GM19240 (cell line): ENCODE data around the gene CD6.

Source experiments
- DNase-seq: peaks from one replicate; pipeline ENCODE4 v3.0.0; 2011; ENCODE audit warnings: low spot score; ENCODE audit not compliant: insufficient read length

Gene CD6

DNA sequence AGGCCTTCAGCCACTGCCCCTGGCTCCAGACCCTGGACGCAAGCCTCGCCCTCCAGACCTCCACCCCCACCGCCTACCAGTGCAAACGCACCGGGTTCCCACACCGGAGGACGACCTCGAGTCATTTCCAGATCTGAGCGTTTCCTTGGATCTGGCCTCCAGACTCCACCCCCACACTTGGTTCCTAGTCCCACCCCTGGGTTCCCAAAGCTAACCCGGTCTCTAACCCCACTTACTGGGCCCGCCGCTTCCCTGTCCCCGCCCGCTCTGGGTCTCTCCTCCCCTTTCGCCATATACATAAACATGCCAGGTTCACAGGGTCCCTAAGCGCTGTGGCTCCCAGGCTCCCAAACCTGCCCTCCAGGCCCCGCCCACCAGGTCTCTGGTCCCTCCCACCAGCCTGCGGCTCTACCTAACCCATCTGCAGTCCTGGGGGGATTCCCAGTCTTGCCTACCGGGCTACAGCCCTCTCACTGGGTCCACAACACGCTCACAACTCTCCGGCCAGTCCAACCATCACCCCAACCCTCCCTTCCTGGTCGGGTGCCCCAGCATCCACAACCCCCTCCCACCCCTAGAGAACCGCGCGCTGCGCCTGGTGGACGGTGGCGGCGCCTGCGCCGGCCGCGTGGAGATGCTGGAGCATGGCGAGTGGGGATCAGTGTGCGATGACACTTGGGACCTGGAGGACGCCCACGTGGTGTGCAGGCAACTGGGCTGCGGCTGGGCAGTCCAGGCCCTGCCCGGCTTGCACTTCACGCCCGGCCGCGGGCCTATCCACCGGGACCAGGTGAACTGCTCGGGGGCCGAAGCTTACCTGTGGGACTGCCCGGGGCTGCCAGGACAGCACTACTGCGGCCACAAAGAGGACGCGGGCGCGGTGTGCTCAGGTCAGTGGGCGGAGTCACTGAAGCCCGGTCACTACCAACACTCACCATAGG, 36.7 kb downstream of the CD6 start:
- no peak for DNase-seq

DNA sequence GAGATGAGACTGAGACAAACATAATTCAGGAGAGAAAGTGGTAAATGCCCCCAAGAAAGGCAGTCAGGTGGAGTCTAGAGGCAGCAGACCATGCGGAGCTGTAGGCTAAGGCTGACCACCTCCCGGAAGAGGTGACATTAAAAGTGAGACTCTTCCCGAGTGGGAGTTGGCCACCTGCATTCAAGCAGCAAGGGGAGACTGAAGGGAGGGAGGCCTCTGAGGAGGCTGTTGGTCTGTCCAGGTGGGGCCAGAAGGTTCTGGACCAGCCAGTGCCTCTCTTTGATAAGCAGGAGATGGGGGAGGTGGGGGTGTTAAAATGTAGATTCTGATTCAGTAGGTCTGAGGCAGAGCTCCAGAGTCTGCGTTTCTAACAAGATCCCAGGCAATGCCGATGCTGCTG, 37.5 kb downstream of the CD6 start:
- DNase-seq, result no peak

DNA sequence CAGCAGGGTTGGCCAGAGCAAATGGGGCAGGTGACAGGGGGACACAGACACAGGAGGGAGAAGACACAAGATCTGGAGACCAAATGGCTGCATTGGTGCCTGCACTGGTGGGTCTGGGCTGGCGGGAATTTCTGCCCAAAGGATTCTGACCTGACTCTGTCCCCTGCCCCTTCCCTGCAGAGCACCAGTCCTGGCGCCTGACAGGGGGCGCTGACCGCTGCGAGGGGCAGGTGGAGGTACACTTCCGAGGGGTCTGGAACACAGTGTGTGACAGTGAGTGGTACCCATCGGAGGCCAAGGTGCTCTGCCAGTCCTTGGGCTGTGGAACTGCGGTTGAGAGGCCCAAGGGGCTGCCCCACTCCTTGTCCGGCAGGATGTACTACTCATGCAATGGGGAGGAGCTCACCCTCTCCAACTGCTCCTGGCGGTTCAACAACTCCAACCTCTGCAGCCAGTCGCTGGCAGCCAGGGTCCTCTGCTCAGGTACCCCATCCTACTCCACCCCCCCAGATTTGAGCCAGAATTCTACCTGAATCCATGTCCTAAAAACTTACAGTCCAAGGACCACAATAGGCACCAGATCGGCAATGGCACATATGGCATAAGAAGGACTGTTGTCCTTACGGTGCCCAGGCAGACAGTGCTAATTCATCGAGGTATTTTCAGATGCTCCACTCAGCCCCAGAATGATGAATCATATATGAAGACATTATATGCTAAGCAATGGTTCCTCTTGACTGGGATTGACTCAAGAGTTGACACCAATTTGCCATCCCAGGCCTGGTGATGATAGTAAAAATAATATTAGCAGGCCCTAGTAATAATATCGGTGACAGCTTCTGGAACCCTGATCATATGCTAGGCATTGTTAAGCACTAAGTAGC, 38.2 kb downstream of the CD6 start:
- no peak for DNase-seq

DNA sequence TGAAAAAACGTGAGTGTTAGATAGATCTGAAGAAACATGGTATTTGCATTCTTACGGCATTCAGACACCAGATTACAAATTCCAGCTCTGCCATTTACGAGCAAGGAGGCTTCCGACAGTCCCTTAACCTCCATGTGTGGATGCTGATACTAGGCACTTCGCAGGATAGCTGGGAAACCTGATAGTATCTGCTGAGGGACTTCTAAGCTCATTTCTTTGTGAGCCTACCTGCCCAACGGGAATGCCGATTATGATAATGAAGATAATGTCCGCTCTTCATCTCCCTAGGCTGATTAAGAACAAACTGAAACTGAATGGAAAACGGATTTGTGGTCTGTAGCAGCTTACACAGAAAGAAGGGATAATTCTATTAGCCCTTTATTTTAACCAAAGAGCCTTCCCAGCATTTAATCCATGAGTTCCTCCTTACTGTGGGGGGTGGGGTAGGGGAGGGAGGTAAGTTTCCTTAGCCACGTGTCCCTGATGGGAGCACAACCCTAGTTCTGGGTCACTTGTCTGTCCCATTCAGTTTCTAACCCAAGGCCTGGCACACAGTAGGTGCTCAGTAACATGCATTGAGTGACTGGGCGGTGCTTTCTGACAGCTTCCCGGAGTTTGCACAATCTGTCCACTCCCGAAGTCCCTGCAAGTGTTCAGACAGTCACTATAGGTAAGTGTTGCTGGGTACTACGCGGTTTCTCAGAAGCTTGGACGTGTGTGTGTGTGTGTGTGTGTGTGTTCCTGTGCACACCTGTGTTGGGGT, 39.2 kb downstream of the CD6 start:
- no peak for DNase-seq

DNA sequence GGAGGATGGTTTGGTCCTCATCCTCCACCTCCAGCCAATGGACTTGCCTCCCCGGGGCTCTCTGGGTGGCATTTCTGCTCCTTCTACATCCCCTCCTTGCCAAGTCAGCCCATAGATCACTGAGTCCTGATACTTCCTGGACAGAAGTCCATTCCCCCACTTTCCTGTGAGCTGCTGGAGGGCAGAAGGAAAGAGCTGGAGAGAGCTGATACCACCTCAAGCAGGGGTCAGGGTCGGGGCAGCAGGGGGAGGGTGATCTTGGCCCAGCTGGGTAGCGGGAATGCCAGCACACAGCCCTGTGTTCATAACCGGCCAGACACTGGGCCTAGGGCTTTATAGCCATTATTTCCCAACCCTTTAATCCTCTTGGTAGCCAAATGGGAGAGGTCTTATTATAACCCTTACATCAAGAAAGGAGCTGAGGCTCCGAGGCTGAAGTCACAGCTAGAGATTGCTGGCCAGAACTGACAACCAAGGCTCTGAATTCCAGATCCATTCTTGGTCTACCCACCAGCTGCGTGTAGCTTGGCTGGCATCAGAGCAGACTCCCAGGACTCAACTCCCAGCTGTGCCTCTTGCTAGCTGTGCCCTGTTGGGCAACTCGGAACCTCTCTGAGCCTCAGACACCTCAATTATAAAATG, 39.9 kb downstream of the CD6 start:
- no peak for DNase-seq

DNA sequence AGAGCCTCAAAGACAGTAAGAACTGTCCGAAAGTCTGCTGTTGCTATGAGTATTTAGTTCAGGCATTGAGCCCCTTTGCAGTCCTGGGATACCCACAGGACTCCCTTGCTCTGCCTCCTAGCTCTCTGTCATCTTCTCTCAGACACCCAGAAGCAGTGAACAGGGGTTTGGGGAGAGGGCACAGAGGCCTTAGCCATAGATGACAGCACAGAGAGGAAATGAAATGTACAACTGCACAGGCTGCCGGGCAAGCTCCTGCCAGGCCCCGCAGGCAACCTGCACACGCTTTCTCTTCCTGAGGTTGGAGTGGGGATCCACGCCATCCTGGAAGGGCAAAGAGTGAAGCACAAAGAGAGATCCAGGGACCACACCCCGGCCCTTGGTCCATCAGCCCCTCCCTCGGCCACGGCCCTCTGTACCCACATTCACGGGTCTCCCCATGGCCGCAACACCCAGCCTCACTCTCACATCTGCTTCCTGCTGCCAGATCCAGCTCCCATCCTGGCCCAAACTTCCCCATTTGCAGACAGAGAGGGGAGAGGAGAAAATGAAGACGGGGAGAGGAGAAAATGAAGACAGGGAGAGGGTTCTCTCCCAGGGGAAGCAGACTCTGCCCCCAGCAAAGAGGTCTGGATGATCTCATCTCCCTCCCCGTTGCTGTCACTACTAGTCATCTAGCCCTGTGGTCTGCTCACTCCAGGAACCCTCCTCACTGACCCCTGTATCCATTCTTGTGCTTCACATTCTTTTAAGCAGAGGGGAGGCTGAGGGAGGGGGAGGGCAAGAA, 40.7 kb downstream of the CD6 start:
- DNase-seq, result no peak

DNA sequence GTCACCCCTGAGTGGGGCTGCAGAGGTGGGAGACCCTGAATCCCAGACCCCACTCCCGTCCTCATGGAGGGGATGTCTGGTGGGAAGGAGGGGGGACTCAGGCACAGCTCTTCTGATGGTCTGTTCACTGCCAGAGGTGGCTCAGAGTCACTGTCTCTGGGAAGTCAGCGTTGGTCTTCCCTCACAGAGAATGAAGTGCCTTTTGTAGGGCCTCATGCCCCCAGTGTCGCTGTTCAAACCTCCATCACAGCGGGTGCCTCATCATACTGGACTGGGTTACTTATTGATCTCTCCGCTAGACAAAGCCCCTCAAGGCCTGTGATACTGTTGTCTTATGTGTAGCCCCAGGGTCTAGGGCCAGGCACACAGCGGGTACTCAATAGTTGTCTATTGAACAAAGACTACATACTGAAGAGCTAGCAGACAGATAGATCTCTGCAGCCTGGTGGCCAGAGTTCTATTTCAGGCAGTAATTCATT, 41.3 kb downstream of the CD6 start:
- no peak for DNase-seq

DNA sequence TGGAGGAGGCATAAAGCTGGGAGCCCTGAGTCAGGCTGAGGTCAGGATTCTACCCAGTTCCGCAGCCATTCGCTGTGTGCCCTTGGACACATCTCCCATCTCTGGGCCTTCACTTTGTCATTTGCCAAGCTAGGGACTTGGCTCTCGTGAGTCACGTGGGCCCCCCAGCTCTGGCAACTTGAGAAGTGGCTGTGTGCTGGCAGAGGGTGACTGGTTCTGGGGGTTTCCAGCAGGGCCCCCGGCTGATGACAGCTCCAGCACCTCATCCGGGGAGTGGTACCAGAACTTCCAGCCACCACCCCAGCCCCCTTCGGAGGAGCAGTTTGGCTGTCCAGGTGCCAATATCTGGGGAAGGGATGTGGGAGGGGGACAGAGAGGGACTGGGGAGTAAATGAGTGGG, 46.6 kb downstream of the CD6 start:
- DNase-seq, result no peak

DNA sequence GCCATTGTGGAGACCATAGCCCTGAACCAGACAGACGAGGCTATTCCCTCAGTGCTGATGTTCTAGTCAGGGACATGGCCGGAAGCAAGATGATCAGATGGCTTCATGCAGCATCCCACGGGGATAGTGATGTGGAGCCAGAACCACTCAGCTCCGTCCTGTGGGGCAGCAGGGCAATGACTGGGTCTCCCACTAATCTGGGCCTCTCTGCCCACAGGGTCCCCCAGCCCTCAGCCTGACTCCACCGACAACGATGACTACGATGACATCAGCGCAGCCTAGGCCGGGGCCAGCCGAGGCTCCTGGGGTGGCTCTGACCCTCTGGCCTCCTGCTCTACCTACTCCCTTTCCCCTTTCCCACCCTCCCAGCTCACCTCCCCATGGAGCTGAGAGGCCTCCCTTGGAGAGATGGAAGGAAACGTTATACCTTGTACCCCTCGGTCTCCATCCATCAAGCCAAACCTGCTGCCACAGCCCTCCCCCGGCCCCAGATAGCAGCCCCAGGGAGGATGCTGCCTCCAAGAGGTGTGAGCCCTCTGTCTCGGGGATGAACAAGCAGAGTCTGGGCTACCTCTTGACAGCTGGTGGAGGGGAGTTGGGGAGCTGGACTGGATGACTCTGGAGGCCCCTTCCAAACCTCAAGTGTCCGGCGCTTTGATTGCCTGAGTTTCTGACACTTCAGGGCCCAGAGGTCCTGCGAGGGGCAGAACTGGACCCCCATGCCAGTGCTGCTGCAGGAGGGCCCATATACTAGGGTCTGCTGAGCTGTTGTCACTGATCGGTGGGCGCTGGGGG, 47.8 kb downstream of the CD6 start:
- no peak for DNase-seq

DNA sequence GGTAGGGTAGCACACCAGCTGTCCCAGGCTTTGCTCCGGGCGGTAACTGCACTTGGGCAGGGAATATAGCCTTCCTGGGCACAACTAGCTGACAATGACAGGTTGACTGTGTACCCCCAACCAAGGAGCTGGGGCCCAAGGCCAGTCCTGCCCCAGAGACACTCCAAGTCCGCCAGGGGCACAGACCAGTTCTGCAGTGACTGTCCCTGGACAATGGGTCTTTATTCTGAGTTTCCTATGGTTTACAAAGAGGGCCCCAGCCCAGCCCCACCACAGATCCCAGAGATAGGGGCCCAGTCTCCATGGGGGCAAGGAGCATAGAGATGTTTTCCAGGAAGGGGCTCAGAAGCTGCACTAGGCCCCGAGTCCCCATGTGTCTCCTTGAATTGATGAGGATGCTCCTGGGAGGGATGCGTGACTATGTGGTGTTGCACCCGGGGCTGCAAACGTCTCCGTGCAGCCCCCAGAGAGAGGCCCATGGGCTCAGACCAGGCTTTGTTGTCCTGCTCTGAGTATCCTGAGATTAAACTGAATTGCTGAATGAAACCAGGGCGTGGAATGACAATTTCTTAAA, 48.4 kb downstream of the CD6 start:
- no peak for DNase-seq

DNA sequence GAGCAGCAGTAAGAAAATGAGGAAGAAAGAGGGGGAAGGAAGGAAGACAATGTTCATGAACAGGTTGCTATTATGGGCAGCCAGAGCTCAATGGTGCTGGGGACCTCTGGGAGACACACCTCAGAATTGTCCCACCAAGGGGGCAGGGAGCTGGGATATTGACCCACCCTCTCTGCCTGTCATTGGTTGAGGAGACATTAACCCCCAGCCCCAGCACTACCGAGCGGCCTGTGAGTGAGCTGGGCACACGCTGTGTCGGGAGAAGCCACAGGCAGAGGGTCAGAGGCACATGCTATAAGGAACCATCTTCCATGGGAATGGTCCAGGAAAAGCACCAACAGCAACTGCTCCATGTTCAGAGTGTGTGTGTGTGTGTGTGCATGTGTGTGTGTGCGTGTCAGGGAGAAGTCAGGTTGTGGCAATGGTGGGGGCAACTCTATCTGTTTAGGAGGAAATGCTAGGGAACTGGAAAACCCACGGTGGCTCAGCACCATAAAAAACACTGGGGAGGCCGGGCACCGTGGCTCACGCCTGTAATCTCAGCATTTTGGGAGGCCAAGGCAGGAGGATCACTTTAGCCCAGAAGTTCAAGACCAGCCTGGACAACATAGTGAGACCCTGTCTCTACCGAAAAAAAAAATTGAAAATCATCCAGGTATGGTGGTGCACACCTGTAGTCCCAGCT, 49.2 kb downstream of the CD6 start:
- no peak for DNase-seq

DNA sequence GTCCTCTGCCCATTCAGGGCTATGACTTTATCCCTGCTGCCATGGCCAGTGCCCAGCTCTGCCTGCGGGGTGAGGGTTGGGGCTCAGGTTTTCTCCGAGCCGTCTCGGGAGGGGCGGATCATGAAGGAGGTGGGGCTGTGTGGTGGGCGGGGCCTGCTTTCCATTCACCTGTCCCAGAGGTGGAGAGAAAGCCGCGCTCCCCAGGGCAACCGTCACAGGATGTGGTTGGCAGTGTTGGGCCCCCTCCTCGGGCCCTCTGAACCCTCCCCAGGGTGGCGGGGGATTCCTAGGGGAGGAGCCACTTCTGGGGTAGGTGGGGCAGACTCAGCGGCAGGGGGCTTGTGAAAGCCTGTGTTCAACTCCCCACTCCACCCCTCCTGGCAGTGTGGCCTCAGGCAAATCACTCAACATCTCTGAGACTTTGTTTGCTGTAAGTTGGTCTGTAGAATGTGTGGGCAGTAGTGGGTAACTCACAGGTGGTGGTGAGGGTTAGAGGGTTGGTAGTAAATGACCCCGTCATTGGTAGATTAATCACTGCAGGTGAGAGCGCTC, 50.3 kb downstream of the CD6 start:
- no peak for DNase-seq

DNA sequence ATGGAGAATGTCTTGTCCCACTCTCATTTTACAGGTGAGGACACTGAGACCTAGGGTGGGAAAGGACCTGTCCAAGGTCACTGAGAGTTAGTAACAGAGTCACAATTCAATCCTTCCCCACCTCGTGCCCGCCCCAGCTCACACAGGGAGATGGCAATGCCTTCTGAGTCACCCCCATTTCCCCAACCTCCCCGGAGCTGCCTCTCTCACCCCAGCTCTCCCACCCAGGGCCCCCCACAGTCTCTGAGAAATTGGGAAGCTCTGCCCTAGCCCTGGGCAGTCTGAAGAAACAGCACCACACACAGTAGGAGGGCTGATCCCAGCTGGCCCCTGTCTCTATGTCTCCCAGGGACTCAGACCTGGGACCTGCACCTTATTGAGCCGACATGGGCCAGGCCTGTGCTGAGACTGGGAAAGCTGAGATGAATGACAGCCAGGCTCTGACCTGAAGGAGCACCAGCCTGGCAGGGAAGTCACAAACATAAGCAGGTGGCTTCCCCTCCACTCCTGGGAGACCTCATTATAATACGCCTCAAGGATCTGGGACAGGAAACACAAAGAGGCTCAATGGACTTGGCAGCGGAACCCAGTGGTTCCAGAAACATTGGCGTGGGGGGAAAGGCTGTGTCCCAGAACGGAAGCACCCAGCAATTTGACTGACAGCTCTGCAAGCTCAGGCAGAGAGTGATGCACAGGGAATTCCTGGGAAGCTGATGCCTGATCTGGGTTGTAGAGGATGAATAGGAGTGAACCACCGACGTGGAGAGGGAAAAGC, 51.0 kb downstream of the CD6 start:
- DNase-seq, result no peak

DNA sequence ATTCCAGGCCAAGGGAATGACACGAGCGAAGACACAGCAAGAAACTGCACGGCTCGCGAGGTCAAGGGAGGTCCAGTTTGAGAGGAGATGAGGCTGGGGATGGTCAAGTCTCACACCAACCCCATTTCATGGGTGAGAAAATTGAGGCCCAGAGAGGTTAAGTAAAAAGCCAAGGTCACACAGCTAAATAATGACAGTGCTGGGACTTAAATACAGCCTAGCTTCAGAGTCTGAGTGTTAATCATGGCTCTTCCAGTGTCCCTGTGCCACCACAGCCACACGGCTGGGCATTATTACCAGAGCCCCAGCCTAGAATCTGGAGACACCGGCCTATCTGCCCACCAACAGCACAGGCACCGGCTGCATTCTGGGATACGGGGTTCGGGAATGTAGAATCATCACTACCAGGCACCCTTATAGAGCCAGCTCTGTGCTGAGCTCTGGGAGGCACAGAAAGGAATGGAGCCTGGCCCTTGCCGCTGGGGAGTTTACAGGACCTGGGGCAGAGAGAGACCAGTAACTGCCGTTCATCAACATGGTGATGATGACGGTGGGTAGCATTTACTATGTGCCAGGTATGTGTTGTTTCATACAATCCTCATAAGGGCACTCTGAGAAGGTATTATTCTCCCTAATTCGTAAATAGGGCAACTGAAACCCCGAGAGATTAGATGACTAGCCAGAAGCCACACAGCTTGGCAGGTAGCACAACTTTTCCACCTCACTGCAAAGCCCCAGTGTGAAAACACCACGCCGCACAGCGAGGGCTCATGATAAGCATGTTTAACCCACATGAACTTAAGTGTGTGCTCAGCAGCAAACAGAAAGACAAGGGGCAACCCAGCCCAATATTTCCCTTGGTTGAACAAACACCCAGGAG, 51.8 kb downstream of the CD6 start:
- no peak for DNase-seq

DNA sequence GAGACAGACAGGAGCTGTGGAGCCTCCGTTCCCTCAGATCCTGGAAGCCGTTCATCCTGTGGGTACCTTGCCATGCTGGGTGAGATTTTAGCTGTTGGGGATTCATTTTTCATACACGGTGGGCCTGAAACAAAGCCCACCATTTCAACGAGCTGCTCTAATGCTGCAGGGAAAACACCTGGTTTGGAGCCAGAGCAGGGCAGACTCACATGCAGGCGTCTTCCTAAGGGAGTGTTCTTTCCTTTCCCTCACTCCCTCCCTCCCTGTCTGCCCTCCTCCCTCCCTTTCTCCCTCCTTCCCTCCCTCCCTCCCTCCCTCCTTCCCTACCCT, 52.5 kb downstream of the CD6 start:
- no peak for DNase-seq
